Measurements from ENCODE around the gene KLHL36. TPM values are rescaled to one million over a fixed set of nuclear protein-coding genes. Genes with fewer than 3 reads are reported as not detected.
"Not testable (repeated sequence)": the region's sequence is repeated elsewhere in the genome, so short reads cannot be mapped to it uniquely, and the experiment has no call there.

Gene KLHL36
- total RNA-seq, 1 donor from 2014 or later: 56.3 TPM

GRCh38 chr16:84617041-84617790 is 31.1 kb upstream of the KLHL36 start:
- H3K27me3 ChIP-seq: no peaks in the 10 kb centered on the region
- peak overlapping the region; percentile 66 for H3K27ac ChIP-seq
- no peaks in the 10 kb centered on the region for H3K9me3 ChIP-seq
- ATAC-seq (peak; percentile 4), DNase-seq (peak; percentile 73)
- TF ChIP-seq CTCF (IDR thresholded peaks at IDR 0.05): no peak
- H3K4me1 ChIP-seq: peaks cover 12% of the 10 kb centered on the region
- intact Hi-C loops (cut with DNase I): no loop called here
- peak overlapping the region; percentile 83 for H3K4me3 ChIP-seq
- no peaks in the 10 kb centered on the region for H3K36me3 ChIP-seq

- Histone ChIP-seq H3K27ac (peak within 1 kb of the TSS; percentile 66), H3K4me3 (peak within 1 kb of the TSS; percentile 83), H3K9me3 (no peaks in the 10 kb centered on the region), H3K4me1 (peaks cover 12% of the 10 kb centered on the region), H3K36me3 (no peaks in the 10 kb centered on the region), H3K27me3 (no peaks in the 10 kb centered on the region)
- TF ChIP-seq CTCF (IDR thresholded peaks at IDR 0.05): no peak
- intact Hi-C loops (cut with DNase I): no loop called here
- DNase-seq: peak; percentile 98
- ATAC-seq: peak; percentile 91
These were observed 30.3 kb upstream of the KLHL36 start, which contains the start of gene COTL1 for GRCh38 chr16:84617791-84618580. TSS of gene COTL1 (minus strand) at chr16:84618078. CDS start at chr16:84617914, 164 bp downstream.

- Histone ChIP-seq H3K9me3 (no peaks in the 10 kb centered on the region), H3K4me3 (no peak overlapping the region), H3K27me3 (no peaks in the 10 kb centered on the region), H3K4me1 (peaks cover 12% of the 10 kb centered on the region), H3K36me3 (no peaks in the 10 kb centered on the region), H3K27ac (no peak overlapping the region)
- intact Hi-C loops (cut with DNase I): no loop called here
- ATAC-seq (no peak), DNase-seq (no peak)
- TF ChIP-seq CTCF (IDR thresholded peaks at IDR 0.05): no peak
These were observed 29.5 kb upstream of the KLHL36 start for GRCh38 chr16:84618581-84619460.

GRCh38 chr16:84620913-84621312 is 27.4 kb upstream of the KLHL36 start:
- not testable (repeated sequence) for H3K9me3 ChIP-seq, H3K27me3 ChIP-seq, ATAC-seq, DNase-seq, H3K4me1 ChIP-seq, H3K27ac ChIP-seq, H3K36me3 ChIP-seq, H3K4me3 ChIP-seq
- intact Hi-C loops (cut with DNase I): loop anchor here (5.0 to 10.0 kb wide), 2 partner anchors 104 to 109 kb away; no protein-coding TSS in a partner anchor

GRCh38 chr16:84625556-84625955 is 22.8 kb upstream of the KLHL36 start:
- no peak for ATAC-seq
- H3K27me3 ChIP-seq: no peaks in the 10 kb centered on the region
- no peak for TF ChIP-seq CTCF (IDR thresholded peaks at IDR 0.05)
- no peaks in the 10 kb centered on the region for H3K9me3 ChIP-seq
- intact Hi-C loops (cut with DNase I): loop anchor here (10.0 kb wide), 1 partner anchor 99 kb away; no protein-coding TSS in a partner anchor
- no peak overlapping the region for H3K27ac ChIP-seq
- no peak overlapping the region for H3K4me3 ChIP-seq
- H3K36me3 ChIP-seq: no peaks in the 10 kb centered on the region
- no peaks in the 10 kb centered on the region for H3K4me1 ChIP-seq
- DNase-seq: no peak
